CD4-positive, alpha-beta memory T cell (primary cell): ENCODE measurements around the gene MTPN. TPM values are rescaled to one million over a fixed set of nuclear protein-coding genes. Genes with fewer than 3 reads are reported as not detected.

Experiments used
- CTCF ChIA-PET: fragments of 350-600 bp; sonication (Branson Sonifier 250); formaldehyde crosslinking; loops from one replicate; lab custom pipeline; 2021; ENCODE audit warnings: inconsistent platforms; ENCODE audit not compliant: partially characterized antibody; lab: Charles Lee
- POLR2A ChIA-PET: fragments of 350-600 bp; sonication (Branson Sonifier 250); formaldehyde crosslinking; loops from one replicate; lab custom pipeline; 2021; ENCODE audit not compliant: partially characterized antibody; lab: Charles Lee
- DNase-seq, 5 donors: peaks; one replicate each; pipeline versions ENCODE4 v3.0.0 to v3.0.0-alpha.2; 2020 to 2022; ENCODE audit warnings: mixed read lengths in 1 of 5
- H3K27ac ChIP-seq: one replicate; pipeline ENCODE4 v1.7.0; 2013; ENCODE audit warnings: low read depth, low read length
- H3K27me3 ChIP-seq: 2 replicates; pipeline ENCODE4 v1.7.0; 2013; ENCODE audit warnings: mild to moderate bottlenecking, low read length, moderate library complexity; ENCODE audit not compliant: insufficient read depth
- H3K36me3 ChIP-seq: 2 replicates; pipeline ENCODE4 v1.7.0; 2013; ENCODE audit warnings: mild to moderate bottlenecking, low read length, moderate library complexity; ENCODE audit not compliant: insufficient read depth
- H3K4me1 ChIP-seq: 2 replicates; pipeline ENCODE4 v1.7.0; 2013; ENCODE audit warnings: mild to moderate bottlenecking, low read length, moderate library complexity; ENCODE audit not compliant: insufficient read depth
- H3K4me3 ChIP-seq, 2 donors: one replicate each; pipeline ENCODE4 v1.7.0; 2013; ENCODE audit warnings: low read length in 2 of 2, mild to moderate bottlenecking in 1 of 2
- H3K9me3 ChIP-seq, 2 donors: one replicate each; pipeline ENCODE4 v1.7.0; 2013; ENCODE audit warnings: low read length in 2 of 2, control low read depth in 1 of 2; ENCODE audit not compliant: control insufficient read depth in 1 of 2
- H3K27ac Mint-ChIP-seq, 7 donors: one replicate each; pipeline ENCODE4 v1.8.0; 2020 to 2021; ENCODE audit warnings: mixed read lengths in 7 of 7, mild to moderate bottlenecking in 6 of 7, inconsistent platforms in 3 of 7, moderate library complexity in 3 of 7
- H3K27me3 Mint-ChIP-seq, 2 donors: one replicate each; pipeline ENCODE4 v1.8.0; 2020 to 2021; ENCODE audit warnings: mixed read lengths in 2 of 2
- H3K36me3 Mint-ChIP-seq, 2 donors: one replicate each; pipeline ENCODE4 v1.8.0; 2020 to 2021; ENCODE audit warnings: mixed read lengths in 2 of 2, inconsistent platforms in 1 of 2, mild to moderate bottlenecking in 1 of 2
- H3K4me1 Mint-ChIP-seq, 4 donors: one replicate each; pipeline ENCODE4 v1.8.0; 2020 to 2021; ENCODE audit warnings: mixed read lengths in 4 of 4, mild to moderate bottlenecking in 1 of 4
- H3K4me3 Mint-ChIP-seq, 8 donors: one replicate each; pipeline ENCODE4 v1.8.0; 2020 to 2021; ENCODE audit warnings: mixed read lengths in 8 of 8, mild to moderate bottlenecking in 7 of 8, moderate library complexity in 6 of 8, inconsistent platforms in 3 of 8
- H3K9me3 Mint-ChIP-seq, 8 donors: one replicate each; pipeline ENCODE4 v1.8.0; 2020 to 2021; ENCODE audit warnings: mixed read lengths in 8 of 8, mild to moderate bottlenecking in 5 of 8, inconsistent platforms in 3 of 8, moderate library complexity in 1 of 8
- intact Hi-C: fragments of 100-400 bp; cut with micrococcal nuclease; formaldehyde crosslinking; loops from one replicate; pipeline ENCODE4 v1.15.1; 2023
- polyA plus RNA-seq, 2 donors: library from polyadenylated mRNA; unstranded; fragments of 300-500 nt; fragmentation: Illumina TruSeq; gene quantifications; one replicate each; pipeline ENCODE4 v1.2.3, GENCODE V29; 2021
- total RNA-seq, 2 experiments: library from RNA; stranded (reverse); gene quantifications; one replicate each; pipeline ENCODE4 v1.2.3, GENCODE V29; 2021

The MTPN gene
- total and polyA plus RNA-seq, 4 experiments from 2014 or later, result 63.6 to 105 (median 83.8) TPM

DNA sequence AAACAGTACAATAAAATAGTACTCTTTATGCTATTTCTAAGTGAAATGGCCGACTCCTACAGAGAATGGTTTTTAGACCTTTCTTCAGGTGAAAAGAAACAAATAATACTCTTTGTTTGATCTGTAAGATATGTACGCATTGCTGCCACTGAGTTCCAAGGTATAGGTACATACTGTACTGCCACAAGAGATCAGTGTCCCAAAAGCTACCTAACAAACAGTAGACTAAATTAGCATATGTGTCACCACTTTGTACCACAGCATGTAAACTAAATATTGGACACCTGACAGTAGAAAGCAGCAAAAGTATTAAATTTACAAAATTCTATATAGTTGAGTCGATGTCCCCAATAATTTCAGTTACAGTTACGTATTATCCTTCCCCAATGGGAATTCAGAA is 14.4 kb downstream of the MTPN start:
- Mint-ChIP-seq H3K9me3 (no peaks in the 10 kb centered on the region), H3K4me3 (peak overlapping the region in 2 of 8 donors; percentile 15 to 58), H3K4me1 (peaks cover 56 to 90% (median 75%) of the 10 kb centered on the region in 4 donors), H3K27me3 (no peaks in the 10 kb centered on the region), H3K36me3 (peaks cover 14 to 23% of the 10 kb centered on the region in 2 donors), H3K27ac (peak overlapping the region in 2 of 7 donors; percentile 3)
- Histone ChIP-seq H3K4me3 (no peak overlapping the region), H3K9me3 (no peaks in the 10 kb centered on the region), H3K27ac (no peak overlapping the region), H3K4me1 (peaks cover 93% of the 10 kb centered on the region), H3K36me3 (peaks cover 5% of the 10 kb centered on the region), H3K27me3 (no peaks in the 10 kb centered on the region)
- ChIA-PET POLR2A (interaction anchor here (0.5 kb wide), 1 partner anchor 69 kb away, joined by 3 read pairs; no protein-coding TSS in a partner anchor), CTCF (interaction anchor here (1.5 kb wide), 1 partner anchor 45 kb away, joined by 4 read pairs; no protein-coding TSS in a partner anchor)
- no peak for DNase-seq
- intact Hi-C loops, result no loop called here

DNA sequence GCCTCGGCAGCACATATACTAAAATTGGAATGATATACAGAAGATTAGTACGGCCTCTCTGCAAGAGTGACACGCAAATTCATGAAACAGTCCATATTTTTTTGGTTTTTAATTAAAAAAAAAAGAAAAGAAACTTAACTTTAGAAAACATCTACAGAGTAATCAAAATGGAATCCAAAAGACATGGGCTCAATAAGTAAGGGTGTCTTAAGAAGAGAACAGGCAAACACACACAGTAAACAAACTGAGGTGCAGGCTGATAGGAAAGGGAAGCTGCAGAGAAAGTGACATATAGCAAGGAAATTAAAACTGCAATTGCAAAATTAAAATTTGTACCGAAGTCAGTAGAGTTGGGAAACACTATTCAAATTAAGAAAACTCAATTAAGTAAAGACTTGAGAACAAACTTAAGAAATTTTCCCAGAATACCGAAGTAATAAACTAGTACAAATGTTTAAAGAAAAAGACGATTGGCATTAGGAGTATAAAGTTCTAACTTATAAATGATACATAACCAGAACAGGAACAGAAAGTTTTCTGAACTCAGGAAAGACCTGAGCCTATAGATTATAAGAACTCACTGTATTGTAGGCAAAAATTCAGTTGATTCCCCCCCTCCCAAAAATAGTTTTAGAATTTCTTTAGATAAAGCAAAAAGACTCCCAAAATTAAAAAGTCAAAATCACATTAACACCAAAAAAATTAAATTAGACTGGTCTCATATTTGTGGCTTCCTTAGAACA is 16.3 kb downstream of the MTPN start:
- ChIA-PET POLR2A (interaction anchor here (1.8 kb wide), 1 partner anchor 21 kb away, joined by 4 read pairs; no protein-coding TSS in a partner anchor), CTCF (no interaction called here)
- intact Hi-C loops, result no loop called here
- Histone ChIP-seq H3K4me1 (peaks cover 78% of the 10 kb centered on the region), H3K4me3 (no peak overlapping the region), H3K9me3 (no peaks in the 10 kb centered on the region), H3K36me3 (no peaks in the 10 kb centered on the region), H3K27me3 (no peaks in the 10 kb centered on the region), H3K27ac (no peak overlapping the region)
- Mint-ChIP-seq H3K4me1 (peaks cover 51 to 90% (median 72%) of the 10 kb centered on the region in 4 donors), H3K9me3 (no peaks in the 10 kb centered on the region), H3K36me3 (peaks cover 14 to 32% of the 10 kb centered on the region in 2 donors), H3K27me3 (no peaks in the 10 kb centered on the region), H3K4me3 (peak overlapping the region in 4 of 8 donors; percentile 21 to 58 (median 48)), H3K27ac (peak overlapping the region in 1 of 7 donors; percentile 22)
- DNase-seq, result no peak

DNA sequence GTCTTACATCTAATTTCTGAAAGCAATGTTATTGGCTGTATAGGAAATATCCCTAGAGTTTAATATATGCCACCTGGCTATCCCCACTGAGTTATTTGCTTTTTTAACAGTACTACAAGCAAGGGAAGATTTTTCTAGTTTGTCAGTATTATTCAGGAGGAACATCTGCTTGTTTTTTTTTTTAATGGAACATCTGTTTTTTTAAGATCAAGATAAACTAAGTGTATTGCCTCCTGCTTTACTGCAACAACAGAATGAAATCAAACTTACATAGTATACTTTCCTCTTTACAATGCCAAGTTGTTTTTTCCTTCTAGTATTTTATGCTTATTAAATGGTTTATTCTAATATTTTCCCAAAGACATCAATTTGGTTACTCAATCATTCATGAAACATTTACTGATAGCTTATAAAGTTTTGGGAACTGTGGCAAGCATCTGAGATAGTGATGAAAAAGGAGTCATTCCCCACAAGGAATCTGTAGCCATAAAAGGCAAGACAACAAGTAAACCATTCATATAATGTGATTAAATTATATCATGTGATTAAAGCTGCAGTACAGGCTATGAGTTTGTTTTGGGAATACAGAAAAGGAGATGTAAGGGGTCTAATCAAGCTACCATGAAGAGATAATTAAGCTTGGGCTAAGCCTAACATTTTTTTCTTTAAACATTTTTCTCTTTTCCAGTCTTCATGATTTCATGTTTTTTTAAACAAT is 17.4 kb downstream of the MTPN start:
- no peaks in the 10 kb centered on the region for H3K36me3 ChIP-seq
- no peaks in the 10 kb centered on the region for H3K27me3 ChIP-seq
- H3K4me1 Mint-ChIP-seq, result peaks cover 48 to 90% (median 72%) of the 10 kb centered on the region in 4 donors
- DNase-seq, result no peak
- H3K27ac ChIP-seq, result no peak overlapping the region
- H3K9me3 Mint-ChIP-seq, result no peaks in the 10 kb centered on the region
- peaks cover 67% of the 10 kb centered on the region for H3K4me1 ChIP-seq
- CTCF ChIA-PET, result no interaction called here
- intact Hi-C loops, result no loop called here
- peaks cover 22 to 33% of the 10 kb centered on the region in 2 donors for H3K36me3 Mint-ChIP-seq
- POLR2A ChIA-PET, result interaction anchor here (0.6 kb wide), 1 partner anchor 50 kb away, joined by 3 read pairs; no protein-coding TSS in a partner anchor
- no peaks in the 10 kb centered on the region for H3K9me3 ChIP-seq
- no peak overlapping the region for H3K4me3 ChIP-seq
- peak overlapping the region in 1 of 7 donors; percentile 48 for H3K27ac Mint-ChIP-seq
- no peaks in the 10 kb centered on the region for H3K27me3 Mint-ChIP-seq
- H3K4me3 Mint-ChIP-seq, result peak overlapping the region in 2 of 8 donors; percentile 15 to 17

DNA sequence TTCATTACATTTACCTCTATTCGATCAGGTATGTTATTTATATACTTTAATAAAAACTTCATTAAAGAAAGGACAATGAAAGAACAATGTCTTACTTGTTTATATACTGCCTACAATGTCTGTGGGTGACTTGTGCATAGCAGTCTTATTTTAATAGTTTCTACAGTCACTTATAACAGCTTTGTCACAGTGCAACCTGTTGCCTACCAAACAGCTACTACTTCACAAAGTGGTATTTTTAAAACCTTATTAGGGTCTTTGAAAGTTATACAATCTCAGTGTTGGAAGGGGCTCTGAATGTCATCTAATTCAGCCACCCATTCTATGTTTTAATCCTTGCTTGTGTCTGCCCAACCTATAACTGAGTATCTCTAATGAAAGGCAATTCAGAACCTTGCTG is 19.0 kb downstream of the MTPN start:
- peak overlapping the region in 1 of 8 donors; percentile 15 for H3K4me3 Mint-ChIP-seq
- no peak overlapping the region for H3K4me3 ChIP-seq
- intact Hi-C loops, result no loop called here
- H3K36me3 ChIP-seq, result no peaks in the 10 kb centered on the region
- H3K27me3 Mint-ChIP-seq, result no peaks in the 10 kb centered on the region
- no peaks in the 10 kb centered on the region for H3K9me3 Mint-ChIP-seq
- H3K36me3 Mint-ChIP-seq, result peaks cover 22 to 33% of the 10 kb centered on the region in 2 donors
- ChIA-PET POLR2A (no interaction called here), CTCF (no interaction called here)
- no peaks in the 10 kb centered on the region for H3K27me3 ChIP-seq
- no peak for DNase-seq
- peaks cover 54% of the 10 kb centered on the region for H3K4me1 ChIP-seq
- no peak overlapping the region for H3K27ac ChIP-seq
- H3K4me1 Mint-ChIP-seq, result peaks cover 42 to 83% (median 67%) of the 10 kb centered on the region in 4 donors
- no peak overlapping the region for H3K27ac Mint-ChIP-seq
- no peaks in the 10 kb centered on the region for H3K9me3 ChIP-seq

DNA sequence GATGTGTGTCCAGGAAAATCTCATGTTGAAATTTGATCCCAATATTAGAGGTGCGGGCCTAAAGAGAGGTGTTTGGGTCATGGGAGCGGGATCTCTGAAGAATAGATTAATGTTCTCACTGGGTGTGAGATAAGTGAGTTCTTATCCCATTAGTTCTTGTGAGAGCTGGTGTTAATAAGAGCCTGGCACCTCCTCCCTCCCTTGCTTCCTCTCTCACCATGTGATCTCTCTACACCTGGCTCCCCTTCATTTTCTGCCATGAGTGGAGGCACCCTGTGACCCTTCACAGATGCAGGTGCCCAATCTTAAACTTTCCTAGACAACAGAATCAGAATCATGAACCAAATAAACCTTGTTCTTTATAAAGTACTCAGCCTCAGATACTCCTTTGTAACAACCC is 19.5 kb downstream of the MTPN start:
- intact Hi-C loops, result no loop called here
- H3K27ac ChIP-seq, result no peak overlapping the region

DNA sequence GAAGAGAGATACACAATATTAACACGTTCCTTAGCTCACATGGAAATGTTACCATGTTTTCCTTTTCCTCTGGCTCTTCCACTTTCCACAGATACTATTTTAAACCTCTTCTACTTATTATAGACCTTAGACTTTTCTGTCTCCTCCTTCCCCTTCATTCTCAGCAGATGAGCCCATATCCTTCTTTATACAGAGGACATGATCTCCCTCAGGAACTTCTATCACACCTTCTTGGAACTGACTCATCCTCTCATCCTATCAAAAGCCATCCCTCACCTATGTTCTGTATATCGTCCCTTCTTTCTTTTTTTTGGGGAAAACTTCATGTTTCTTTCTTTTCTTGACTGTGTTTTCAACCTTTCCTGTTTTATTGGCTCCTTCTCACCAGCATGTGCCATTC is 20.8 kb downstream of the MTPN start:
- Histone ChIP-seq H3K36me3 (peaks cover 5% of the 10 kb centered on the region), H3K9me3 (no peaks in the 10 kb centered on the region), H3K4me1 (peaks cover 37% of the 10 kb centered on the region), H3K27ac (no peak overlapping the region), H3K4me3 (no peak overlapping the region), H3K27me3 (no peaks in the 10 kb centered on the region)
- no peaks in the 10 kb centered on the region for H3K27me3 Mint-ChIP-seq
- peak overlapping the region in 1 of 8 donors; percentile 13 for H3K4me3 Mint-ChIP-seq
- peaks cover 31 to 44% of the 10 kb centered on the region in 2 donors for H3K36me3 Mint-ChIP-seq
- intact Hi-C loops, result no loop called here
- peaks cover 40 to 84% (median 62%) of the 10 kb centered on the region in 4 donors for H3K4me1 Mint-ChIP-seq
- DNase-seq, result no peak
- POLR2A ChIA-PET, result no interaction called here
- H3K27ac Mint-ChIP-seq, result peak overlapping the region in 4 of 7 donors; percentile 0 to 36 (median 30)
- H3K9me3 Mint-ChIP-seq, result no peaks in the 10 kb centered on the region
- CTCF ChIA-PET, result no interaction called here

More for the DNA sequence above, 19.5 kb downstream of the MTPN start:
- Histone ChIP-seq H3K27me3 (no peaks in the 10 kb centered on the region), H3K4me3 (no peak overlapping the region), H3K9me3 (no peaks in the 10 kb centered on the region), H3K4me1 (peaks cover 48% of the 10 kb centered on the region), H3K36me3 (no peaks in the 10 kb centered on the region)
- H3K4me3 Mint-ChIP-seq, result peak overlapping the region in 1 of 8 donors; percentile 46
- ChIA-PET POLR2A (interaction anchor here (1.0 kb wide), 1 partner anchor 28 kb away, joined by 3 read pairs; no protein-coding TSS in a partner anchor), CTCF (no interaction called here)
- peaks cover 40 to 83% (median 66%) of the 10 kb centered on the region in 4 donors for H3K4me1 Mint-ChIP-seq
- DNase-seq, result no peak
- no peaks in the 10 kb centered on the region for H3K9me3 Mint-ChIP-seq
- peak overlapping the region in 5 of 7 donors; percentile 5 to 85 (median 62) for H3K27ac Mint-ChIP-seq
- no peaks in the 10 kb centered on the region for H3K27me3 Mint-ChIP-seq
- peaks cover 22 to 35% of the 10 kb centered on the region in 2 donors for H3K36me3 Mint-ChIP-seq

DNA sequence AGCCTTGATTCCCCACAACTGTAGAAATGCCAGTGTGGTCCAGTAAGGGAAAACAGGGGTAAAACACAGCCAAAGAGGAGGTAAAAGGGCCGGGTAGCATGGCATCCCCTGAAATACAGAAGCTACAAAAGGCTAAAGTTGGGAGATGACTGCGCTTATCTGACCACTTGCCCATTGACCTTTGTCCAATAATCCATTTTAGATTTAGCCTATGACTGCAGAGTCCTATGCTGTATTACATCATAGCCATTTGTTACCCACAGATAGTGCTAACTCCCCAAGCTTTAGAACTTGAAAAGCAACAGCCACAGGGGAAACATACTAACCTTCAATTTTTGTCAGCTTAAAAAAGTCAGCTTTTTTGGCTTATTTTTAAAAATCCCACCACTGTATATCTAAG is 26.2 kb downstream of the MTPN start:
- CTCF ChIA-PET, result interaction anchor here (1.4 kb wide), 1 partner anchor 13 kb away, joined by 4 read pairs; no protein-coding TSS in a partner anchor

More for the DNA sequence above, 26.2 kb downstream of the MTPN start:
- Mint-ChIP-seq H3K27me3 (no peaks in the 10 kb centered on the region), H3K4me3 (no peak overlapping the region), H3K9me3 (no peaks in the 10 kb centered on the region), H3K4me1 (peaks cover 41 to 74% (median 45%) of the 10 kb centered on the region in 4 donors), H3K27ac (no peak overlapping the region), H3K36me3 (peaks cover 57 to 71% of the 10 kb centered on the region in 2 donors)
- no peak for DNase-seq
- intact Hi-C loops, result loop anchor here (2.0 kb wide), 1 partner anchor 16 kb away; no protein-coding TSS in a partner anchor
- POLR2A ChIA-PET, result no interaction called here
- no peaks in the 10 kb centered on the region for H3K27me3 ChIP-seq
- no peak overlapping the region for H3K4me3 ChIP-seq
- peaks cover 17% of the 10 kb centered on the region for H3K4me1 ChIP-seq
- no peaks in the 10 kb centered on the region for H3K9me3 ChIP-seq
- peaks cover 24% of the 10 kb centered on the region for H3K36me3 ChIP-seq
- no peak overlapping the region for H3K27ac ChIP-seq
